NCI-H524 treated with DMSO at 0.1 percent for 48 hours (cell line): ENCODE data around the gene PCDHGA4.
"Not testable (repeated sequence)": the region's sequence is repeated elsewhere in the genome, so short reads cannot be mapped to it uniquely, and the experiment has no call there.

Experiments
- DNase-seq: peaks from one replicate; lab custom pipeline; 2025; lab: John Stamatoyannopoulos, UW

The PCDHGA4 gene

DNA sequence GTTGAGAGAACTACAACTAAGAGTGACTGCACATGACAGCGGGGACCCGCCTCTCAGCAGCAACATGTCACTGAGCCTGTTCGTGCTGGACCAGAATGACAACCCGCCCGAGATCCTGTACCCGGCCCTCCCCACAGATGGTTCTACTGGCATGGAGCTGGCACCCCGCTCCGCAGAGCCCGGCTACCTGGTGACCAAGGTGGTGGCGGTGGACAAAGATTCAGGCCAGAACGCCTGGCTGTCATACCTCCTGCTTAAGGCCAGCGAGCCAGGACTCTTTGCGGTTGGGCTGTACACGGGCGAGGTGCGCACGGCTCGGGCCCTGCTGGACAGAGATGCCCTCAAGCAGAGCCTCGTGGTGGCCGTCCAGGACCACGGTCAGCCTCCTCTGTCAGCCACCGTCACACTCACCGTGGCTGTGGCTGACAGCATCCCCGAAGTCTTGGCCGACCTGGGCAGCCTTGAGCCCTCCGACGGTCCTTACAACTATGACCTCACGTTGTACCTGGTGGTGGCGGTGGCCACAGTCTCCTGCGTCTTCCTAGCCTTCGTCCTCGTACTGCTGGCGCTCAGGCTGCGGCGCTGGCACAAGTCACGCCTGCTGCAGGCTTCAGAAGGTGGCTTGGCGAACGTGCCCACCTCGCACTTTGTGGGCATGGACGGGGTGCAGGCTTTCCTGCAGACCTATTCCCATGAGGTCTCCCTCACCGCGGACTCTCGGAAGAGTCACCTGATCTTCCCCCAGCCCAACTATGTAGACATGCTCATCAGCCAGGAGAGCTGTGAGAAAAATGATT lies 29.8 kb downstream of the PCDHGA4 start:
- no peak for DNase-seq

GRCh38 chr5:141387557-141388311 lies 32.9 kb downstream of the PCDHGA4 start, which contains the start of gene PCDHGB4:
Gene PCDHGB4, plus strand, starts transcription at chr5:141387698. Its CDS starts 187 bp downstream, at chr5:141387885.
- not testable (repeated sequence) for DNase-seq

DNA sequence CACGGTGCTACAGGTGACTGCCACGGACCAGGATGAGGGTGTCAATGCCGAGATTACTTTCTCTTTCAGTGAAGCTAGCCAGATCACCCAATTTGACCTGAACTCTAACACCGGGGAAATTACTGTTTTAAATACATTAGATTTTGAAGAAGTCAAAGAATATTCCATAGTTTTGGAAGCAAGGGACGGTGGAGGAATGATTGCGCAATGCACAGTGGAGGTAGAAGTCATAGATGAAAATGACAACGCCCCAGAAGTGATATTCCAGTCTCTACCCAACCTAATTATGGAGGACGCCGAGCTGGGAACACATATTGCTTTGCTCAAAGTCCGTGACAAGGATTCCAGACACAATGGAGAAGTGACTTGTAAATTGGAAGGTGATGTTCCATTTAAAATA lies 33.8 kb downstream of the PCDHGA4 start:
- DNase-seq, result no peak

GRCh38 chr5:141389153-141390042 lies 34.6 kb downstream of the PCDHGA4 start:
- DNase-seq, result no peak

GRCh38 chr5:141392429-141393198 lies 37.8 kb downstream of the PCDHGA4 start, which contains the start of gene PCDHGA8:
Gene PCDHGA8, plus strand, starts transcription at chr5:141392633. Its CDS starts 181 bp downstream, at chr5:141392814.
- no peak for DNase-seq

DNA sequence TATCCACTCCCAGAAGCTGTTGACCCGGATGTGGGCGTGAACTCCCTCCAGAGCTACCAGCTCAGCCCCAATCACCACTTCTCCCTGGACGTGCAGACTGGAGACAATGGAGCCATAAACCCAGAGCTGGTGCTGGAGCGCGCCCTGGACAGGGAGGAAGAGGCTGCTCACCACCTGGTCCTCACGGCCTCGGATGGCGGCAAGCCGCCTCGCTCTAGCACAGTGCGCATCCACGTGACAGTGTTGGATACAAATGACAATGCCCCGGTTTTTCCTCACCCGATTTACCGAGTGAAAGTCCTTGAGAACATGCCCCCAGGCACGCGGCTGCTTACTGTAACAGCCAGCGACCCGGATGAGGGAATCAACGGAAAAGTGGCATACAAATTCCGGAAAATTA lies 38.4 kb downstream of the PCDHGA4 start:
- no peak for DNase-seq

- DNase-seq, result not testable (repeated sequence)
Measured at GRCh38 chr5:141394401-141395187, 39.8 kb downstream of the PCDHGA4 start.

GRCh38 chr5:141397756-141398551 lies 43.1 kb downstream of the PCDHGA4 start, which contains the start of gene PCDHGB5:
Gene PCDHGB5, plus strand, starts transcription at chr5:141397947. Its CDS starts 181 bp downstream, at chr5:141398128.
- DNase-seq, result not testable (repeated sequence)

- no peak for DNase-seq
Measured at GRCh38 chr5:141398608-141399007, 43.8 kb downstream of the PCDHGA4 start.

DNA sequence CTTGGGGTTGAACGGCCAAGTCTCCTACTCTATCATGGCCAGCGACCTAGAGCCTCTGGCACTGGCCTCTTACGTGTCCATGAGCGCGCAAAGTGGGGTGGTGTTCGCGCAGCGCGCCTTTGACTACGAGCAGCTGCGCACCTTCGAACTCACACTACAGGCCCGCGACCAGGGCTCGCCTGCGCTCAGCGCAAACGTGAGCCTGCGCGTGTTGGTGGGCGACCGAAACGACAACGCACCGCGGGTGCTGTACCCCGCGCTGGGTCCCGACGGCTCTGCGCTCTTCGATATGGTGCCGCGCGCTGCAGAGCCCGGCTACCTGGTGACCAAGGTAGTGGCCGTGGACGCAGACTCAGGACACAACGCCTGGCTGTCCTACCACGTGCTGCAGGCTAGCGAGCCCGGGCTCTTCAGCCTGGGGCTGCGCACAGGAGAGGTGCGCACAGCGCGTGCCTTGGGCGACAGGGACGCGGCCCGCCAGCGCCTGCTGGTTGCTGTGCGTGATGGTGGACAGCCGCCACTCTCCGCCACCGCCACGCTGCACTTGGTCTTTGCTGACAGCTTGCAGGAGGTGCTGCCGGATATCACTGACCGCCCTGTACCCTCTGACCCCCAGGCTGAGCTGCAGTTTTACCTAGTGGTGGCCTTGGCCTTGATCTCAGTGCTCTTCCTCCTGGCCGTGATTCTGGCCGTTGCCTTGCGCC lies 44.9 kb downstream of the PCDHGA4 start:
- DNase-seq, result no peak

DNA sequence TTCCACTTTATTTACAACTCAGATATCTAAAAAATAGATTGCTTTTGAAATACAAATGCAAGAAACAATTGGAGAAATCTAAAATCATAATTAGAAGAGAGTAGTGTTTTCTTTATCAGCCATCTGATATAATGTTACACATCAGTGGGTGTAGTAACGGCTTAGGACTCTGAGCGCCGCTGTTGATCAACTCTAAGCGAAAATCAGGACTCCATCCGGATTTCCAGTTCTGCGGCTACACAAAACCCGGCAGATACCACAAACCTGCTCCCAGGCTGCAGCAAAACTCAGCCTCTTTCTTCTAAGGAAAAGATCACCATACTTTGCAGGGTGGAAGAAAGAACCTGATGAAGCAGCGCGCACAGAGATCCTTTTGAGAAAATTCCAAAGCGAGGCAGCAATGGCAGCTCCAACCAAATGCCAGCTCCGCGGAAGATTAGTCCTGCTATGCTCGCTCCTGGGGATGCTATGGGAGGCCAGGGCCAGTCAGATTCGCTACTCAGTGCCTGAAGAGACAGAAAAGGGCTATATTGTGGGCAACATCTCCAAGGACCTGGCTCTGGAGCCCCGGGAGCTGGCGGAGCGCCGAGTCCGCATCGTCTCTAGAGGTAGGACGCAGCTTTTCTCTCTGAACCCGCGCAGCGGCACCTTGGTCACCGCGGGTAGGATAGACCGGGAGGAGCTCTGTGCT lies 47.9 kb downstream of the PCDHGA4 start, which contains the start of gene PCDHGA9:
Gene PCDHGA9, plus strand, starts transcription at position 226 of the 691 bp plus-strand sequence. Its CDS starts 175 bp downstream, at position 401.
- DNase-seq, result no peak

GRCh38 chr5:141403387-141403786 lies 48.6 kb downstream of the PCDHGA4 start:
- no peak for DNase-seq
